ENCODE measurements around the gene BPIFB3. TPM values are rescaled to one million over a fixed set of nuclear protein-coding genes. Genes with fewer than 3 reads are reported as not detected.
"Not testable (repeated sequence)": the region's sequence is repeated elsewhere in the genome, so short reads cannot be mapped to it uniquely, and the experiment has no call there.

BPIFB3 gene
- total RNA-seq, 1 experiment from 2014 or later = 0.26 TPM

- H3K9me3 ChIP-seq (replicated peaks) = 0 out of 2 replicates have a peak, but pooled peaks cover 4% of the 10 kb centered on the region
- no peak for DNase-seq
- no peaks in the 10 kb centered on the region for H3K4me1 ChIP-seq
- H3K27ac ChIP-seq = no peak overlapping the region
- H3K4me3 ChIP-seq = no peak overlapping the region
- H3K27me3 ChIP-seq = no peaks in the 10 kb centered on the region
- H3K36me3 ChIP-seq = no peaks in the 10 kb centered on the region
Measured at GRCh38 chr20:33119725-33120720, 66.3 kb downstream of the BPIFB3 start.

GRCh38 chr20:33120934-33121333 is 67.2 kb downstream of the BPIFB3 start:
- no peaks in the 10 kb centered on the region for H3K4me1 ChIP-seq
- H3K4me3 ChIP-seq = no peak overlapping the region
- H3K27me3 ChIP-seq = 0 out of 2 replicates have a peak, but pooled peaks cover 3% of the 10 kb centered on the region
- no peaks in the 10 kb centered on the region for H3K36me3 ChIP-seq
- DNase-seq = no peak
- H3K9me3 ChIP-seq (replicated peaks) = 0 out of 2 replicates have a peak, but pooled peaks cover 4% of the 10 kb centered on the region
- no peak overlapping the region for H3K27ac ChIP-seq

GRCh38 chr20:33122297-33122696 is 68.6 kb downstream of the BPIFB3 start:
- H3K36me3 ChIP-seq, H3K27ac ChIP-seq, DNase-seq: not testable (repeated sequence)

More at GRCh38 chr20:33122297-33122696, 68.6 kb downstream of the BPIFB3 start:
- not testable (repeated sequence) for H3K4me1 ChIP-seq; H3K9me3 ChIP-seq (replicated peaks); H3K27me3 ChIP-seq; H3K4me3 ChIP-seq

Other genes starting within 250 kb of the BPIFB3 start
- 322 and 324 TPM in 2 replicates for gene MAPRE1, start 233.9 kb upstream of the BPIFB3 start, total RNA-seq (2014; rRNA removed; shearing (Covaris generic))
- 0.28 and 0.58 TPM in 2 replicates for gene EFCAB8, start 195.0 kb upstream of the BPIFB3 start, total RNA-seq (2014; rRNA removed; shearing (Covaris generic))
- not detected in 2 replicates for gene SUN5, start 49.5 kb upstream of the BPIFB3 start, total RNA-seq (2014; rRNA removed; shearing (Covaris generic))
- gene BPIFB2, start 46.2 kb upstream of the BPIFB3 start, total RNA-seq (2014; rRNA removed; shearing (Covaris generic)) = not detected in 2 replicates
- not detected in 2 replicates for gene BPIFB6, start 22.3 kb upstream of the BPIFB3 start, total RNA-seq (2014; rRNA removed; shearing (Covaris generic))
- 3.2 and 3.9 TPM in 2 replicates for gene BPIFB4, start 25.7 kb downstream of the BPIFB3 start, total RNA-seq (2014; rRNA removed; shearing (Covaris generic))
- gene BPIFA2, start 114.3 kb downstream of the BPIFB3 start, total RNA-seq (2014; rRNA removed; shearing (Covaris generic)) = not detected in 2 replicates
- not detected in 2 replicates for gene BPIFA3, start 163.4 kb downstream of the BPIFB3 start, total RNA-seq (2014; rRNA removed; shearing (Covaris generic))
- gene BPIFA1, start 182.1 kb downstream of the BPIFB3 start, total RNA-seq (2014; rRNA removed; shearing (Covaris generic)) = not detected in 2 replicates
- gene BPIFB1, start 229.3 kb downstream of the BPIFB3 start, total RNA-seq (2014; rRNA removed; shearing (Covaris generic)) = not detected in 2 replicates

All from SJCRH30 (cell line).